Lower leg skin (tissue), 4 donors: ENCODE results near the gene NEB. TPM values are rescaled to one million over a fixed set of nuclear protein-coding genes. Genes with fewer than 3 reads are reported as not detected.

Source experiments
- DNase-seq, 2 donors: peaks; one replicate each; pipeline ENCODE4 v3.0.0-alpha.2; 2019; ENCODE audit warnings: low spot score in 2 of 2
- H3K4me3 ChIP-seq: fragments of 200-600 bp; sonication (generic); 2 replicates; pipeline ENCODE4 v1.5.1; 2017; ENCODE audit warnings: mild to moderate bottlenecking, low read depth; ENCODE audit not compliant: poor library complexity, severe bottlenecking
- CTCF ChIP-seq, 3 donors: fragments of 450-650 bp; IDR thresholded peaks; one replicate each; pipeline ENCODE4 v1.5.1; 2016; ENCODE audit warnings: antibody characterized with exemption in 3 of 3, mild to moderate bottlenecking in 3 of 3, moderate library complexity in 2 of 3
- POLR2A ChIP-seq, 2 donors: fragments of 450-650 bp; IDR thresholded peaks; one replicate each; pipeline ENCODE4 v1.6.1; 2016 to 2017; ENCODE audit warnings: antibody characterized with exemption in 2 of 2, mild to moderate bottlenecking in 1 of 2, moderate library complexity in 1 of 2
- WGBS, 2 donors: methylation state at CpG; one replicate each; pipeline ENCODE4 v1.1.5; 2018; 5-methylcytosine and 5-hydroxymethylcytosine counted together
- intact Hi-C: fragments of 100-400 bp; cut with DNase I; formaldehyde crosslinking; loops from one replicate; pipeline ENCODE4 v1.15.0; 2023; ENCODE audit warnings: low total_unique reads
- total RNA-seq, 4 donors: library from RNA; depleted of rRNA; stranded (reverse); fragments of >200 nt; gene quantifications; one replicate each; pipeline ENCODE4 v1.1.0, GENCODE V29; 2016

NEB gene
- total RNA-seq, 4 donors from 2014 or later = 4.7 to 15.6 (median 6.9) TPM

- no peak for DNase-seq
- no peak for TF ChIP-seq CTCF (IDR thresholded peaks at IDR 0.05)
- no peak for TF ChIP-seq POLR2A (IDR thresholded peaks at IDR 0.05)
- 97 to 98% methylated on average over 3 of the region's 3 CpGs for WGBS, 2 donors
- no peak overlapping the region for H3K4me3 ChIP-seq
- intact Hi-C loops = no loop called here
Observed at GRCh38 chr2:151729415-151729811, 4.9 kb downstream of the NEB start.

GRCh38 chr2:151728804-151729414, 5.4 kb downstream of the NEB start:
- intact Hi-C loops = no loop called here
- 70 to 76% methylated on average over 3 of the region's 3 CpGs for WGBS, 2 donors
- DNase-seq = no peak

GRCh38 chr2:151727593-151728552, 6.4 kb downstream of the NEB start:
- intact Hi-C loops = no loop called here
- no peak overlapping the region for H3K4me3 ChIP-seq
- no peak for DNase-seq
- WGBS, 2 donors = 68 to 76% methylated on average over 10 of the region's 10 CpGs
- no peak for TF ChIP-seq CTCF (IDR thresholded peaks at IDR 0.05)
- TF ChIP-seq POLR2A (IDR thresholded peaks at IDR 0.05) = no peak

More at GRCh38 chr2:151728804-151729414, 5.4 kb downstream of the NEB start:
- TF ChIP-seq POLR2A (IDR thresholded peaks at IDR 0.05) = no peak
- TF ChIP-seq CTCF (IDR thresholded peaks at IDR 0.05) = no peak
- no peak overlapping the region for H3K4me3 ChIP-seq

GRCh38 chr2:151721161-151721560, 13.1 kb downstream of the NEB start:
- no peak for DNase-seq
- H3K4me3 ChIP-seq = no peak overlapping the region
- intact Hi-C loops = no loop called here
- WGBS, 2 donors = 87% methylated on average over 5 of the region's 5 CpGs
- TF ChIP-seq POLR2A (IDR thresholded peaks at IDR 0.05) (no peak), CTCF (IDR thresholded peaks at IDR 0.05) (no peak)

- TF ChIP-seq CTCF (IDR thresholded peaks at IDR 0.05) = no peak
- no peak for TF ChIP-seq POLR2A (IDR thresholded peaks at IDR 0.05)
- intact Hi-C loops = no loop called here
- 57 to 71% methylated on average over 1 of the region's 1 CpG for WGBS, 2 donors
- no peak overlapping the region for H3K4me3 ChIP-seq
- DNase-seq = no peak
Observed at GRCh38 chr2:151720521-151720920, 13.8 kb downstream of the NEB start.
